HS-5 (cell line): Measurements from ENCODE around the gene BANP.
"Not testable (repeated sequence)": the region's sequence is repeated elsewhere in the genome, so short reads cannot be mapped to it uniquely, and the experiment has no call there.

Experiments used
- DNase-seq: peaks from one replicate; pipeline ENCODE4 v3.0.0-alpha.2; 2012; ENCODE audit warnings: low read depth

The BANP gene

DNA sequence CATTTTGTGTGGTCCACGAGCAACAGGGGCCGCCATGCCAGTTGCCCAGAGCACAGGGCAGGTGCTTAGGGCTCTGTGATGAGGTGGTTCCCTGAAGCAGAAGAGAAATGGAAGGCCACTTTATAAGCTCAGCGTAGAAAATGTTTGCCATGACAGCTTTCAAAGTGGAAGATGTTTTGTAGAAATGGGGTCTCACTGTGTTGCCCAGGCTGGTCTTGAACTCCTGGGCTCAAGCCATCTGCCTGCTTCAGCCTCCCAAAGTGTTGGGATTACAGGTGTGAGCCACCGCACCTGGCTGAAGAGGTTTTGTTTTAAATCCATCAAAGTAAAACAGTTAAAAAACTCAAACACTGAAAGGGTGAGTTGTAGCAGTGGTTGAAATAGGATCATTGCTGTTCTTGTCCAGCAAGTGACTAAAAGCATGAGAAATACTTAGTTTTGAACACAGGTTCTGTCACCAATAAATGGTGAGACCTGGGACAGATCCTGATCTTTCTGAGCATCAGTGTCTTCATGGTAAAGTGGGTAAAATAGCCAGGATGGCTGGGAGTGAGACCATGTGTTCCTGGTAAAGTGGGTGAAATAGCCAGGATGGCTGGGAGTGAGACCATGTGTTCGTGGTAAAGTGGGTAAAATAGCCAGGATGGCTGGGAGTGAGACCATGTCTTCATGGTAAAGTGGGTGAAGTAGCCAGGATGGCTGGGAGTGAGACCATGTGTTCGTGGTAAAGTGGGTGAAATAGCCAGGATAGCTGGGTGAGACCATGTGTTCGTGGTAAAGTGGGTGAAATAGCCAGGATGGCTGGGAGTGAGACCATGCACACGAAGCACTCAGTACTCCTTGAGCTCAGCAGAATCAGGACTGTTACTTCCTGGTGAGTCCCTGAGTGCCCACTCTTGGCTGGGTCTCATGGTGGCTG, 46.0 kb downstream of the BANP start:
- DNase-seq: no peak

DNA sequence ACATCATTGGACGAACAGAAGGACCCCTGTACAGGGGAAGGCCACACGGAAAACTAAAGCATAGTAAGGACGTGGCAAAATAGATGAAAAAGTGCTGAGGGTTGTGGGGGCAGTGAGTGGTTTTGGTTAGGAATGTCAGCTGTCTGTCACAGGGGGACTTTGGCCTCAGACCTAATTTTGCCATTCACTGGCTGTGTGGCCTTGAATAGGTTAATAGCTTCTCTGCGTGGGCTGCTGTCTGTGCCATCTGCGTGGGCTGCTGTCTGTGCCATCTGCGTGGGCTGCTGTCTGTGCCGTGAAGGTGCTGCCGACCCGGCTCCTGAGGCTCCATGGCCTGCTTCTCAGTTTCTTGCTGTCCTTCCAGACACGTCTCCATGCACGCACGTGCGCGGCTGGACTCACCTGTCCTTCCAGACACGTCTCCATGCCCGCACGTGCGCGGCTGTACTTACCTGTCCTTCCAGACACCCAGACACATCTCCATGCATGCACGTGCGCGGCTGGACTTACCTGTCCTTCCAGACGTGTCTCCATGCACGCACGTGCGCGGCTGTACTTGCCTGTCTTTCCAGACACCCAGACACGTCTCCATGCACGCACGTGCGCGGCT, 47.1 kb downstream of the BANP start:
- not testable (repeated sequence) for DNase-seq

DNA sequence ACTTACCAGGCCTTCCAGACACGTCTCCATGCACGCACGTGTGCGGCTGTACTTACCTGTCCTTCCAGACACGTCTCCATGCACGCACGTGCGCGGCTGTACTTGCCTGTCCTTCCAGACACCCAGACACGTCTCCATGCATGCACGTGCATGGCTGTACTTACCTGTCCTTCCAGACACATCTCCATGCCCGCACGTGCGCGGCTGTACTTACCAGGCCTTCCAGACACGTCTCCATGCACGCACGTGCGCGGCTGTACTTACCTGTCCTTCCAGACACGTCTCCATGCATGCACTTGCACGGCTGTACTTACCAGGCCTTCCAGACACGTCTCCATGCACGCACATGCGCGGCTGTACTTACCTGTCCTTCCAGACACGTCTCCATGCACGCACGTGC, 47.8 kb downstream of the BANP start:
- not testable (repeated sequence) for DNase-seq

DNA sequence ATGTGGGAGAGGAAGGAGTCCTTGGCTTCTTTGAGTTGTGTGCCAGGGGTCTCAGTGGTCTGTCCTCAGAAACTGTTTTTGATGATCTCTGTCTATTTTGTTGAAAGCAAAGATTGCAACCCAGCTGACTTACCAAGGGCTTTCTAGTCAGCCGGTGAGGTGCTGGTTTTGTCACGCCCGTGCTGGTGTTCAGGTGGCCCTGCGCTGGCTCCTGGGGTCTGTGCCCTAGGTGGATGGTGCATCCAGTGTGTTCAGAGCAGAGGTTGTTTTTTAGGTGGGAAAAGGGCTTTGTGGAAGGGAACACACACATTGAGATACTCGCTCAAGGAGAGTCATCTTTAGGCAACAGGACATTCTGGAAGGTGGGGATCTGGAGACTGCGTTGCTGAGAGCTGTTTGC, 51.0 kb downstream of the BANP start:
- no peak for DNase-seq

DNA sequence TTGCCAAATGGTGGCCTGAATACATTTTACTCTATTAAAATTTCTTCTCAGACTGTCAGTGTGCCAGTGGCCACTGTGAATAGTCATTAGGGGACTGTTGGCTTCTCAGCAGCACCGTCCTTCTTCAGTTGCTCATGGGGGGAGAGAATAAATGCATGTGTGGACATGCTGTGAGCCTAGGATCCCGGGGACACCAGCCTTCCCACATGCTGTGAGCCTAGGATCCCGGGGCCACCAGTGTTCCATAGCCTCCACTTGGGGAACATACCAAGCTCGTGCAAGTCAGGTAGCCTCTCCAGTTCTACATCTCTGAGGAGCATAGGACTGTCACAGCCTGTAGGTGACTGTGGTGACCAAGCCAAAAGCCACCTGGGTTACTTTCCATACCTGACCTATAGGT, 51.5 kb downstream of the BANP start:
- DNase-seq: no peak

DNA sequence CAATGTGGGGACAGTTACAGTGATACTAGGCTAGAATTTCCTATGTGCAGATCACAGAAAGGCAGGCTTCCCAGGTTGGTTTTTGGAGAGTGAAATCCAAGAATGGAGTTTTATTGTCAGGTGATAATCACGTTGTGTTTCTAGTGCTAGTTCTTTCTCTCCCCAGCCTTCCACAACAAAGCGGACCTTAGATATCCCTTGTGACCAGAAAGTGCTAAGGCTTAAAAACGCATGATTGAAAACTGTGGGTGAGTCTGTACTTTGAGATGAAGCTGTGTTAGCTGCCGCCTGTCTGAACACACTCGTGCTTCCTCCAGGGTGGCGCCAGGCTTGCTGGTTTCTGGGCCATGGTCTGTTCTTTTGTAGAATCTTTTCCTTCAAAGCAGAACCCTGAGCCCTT, 52.1 kb downstream of the BANP start:
- no peak for DNase-seq

DNA sequence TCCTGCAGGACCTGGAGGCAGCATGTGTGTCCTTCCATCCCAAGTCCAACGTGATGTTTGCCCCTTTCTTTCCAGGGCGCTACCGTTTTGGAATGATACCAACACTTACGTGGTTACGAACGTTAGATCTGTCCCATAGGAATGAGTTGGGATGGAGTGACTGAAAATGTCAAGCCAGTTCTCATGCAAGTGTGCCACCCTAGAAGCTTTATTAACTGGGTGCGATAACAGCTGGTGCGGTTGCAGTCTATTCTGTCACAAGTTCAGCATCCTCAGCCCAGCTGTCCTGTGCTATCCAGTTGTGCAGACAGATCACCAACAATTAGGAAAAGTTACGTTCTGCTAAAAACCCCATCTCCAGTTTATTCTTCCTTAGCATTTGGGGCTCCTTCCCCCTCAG, 52.5 kb downstream of the BANP start:
- no peak for DNase-seq

DNA sequence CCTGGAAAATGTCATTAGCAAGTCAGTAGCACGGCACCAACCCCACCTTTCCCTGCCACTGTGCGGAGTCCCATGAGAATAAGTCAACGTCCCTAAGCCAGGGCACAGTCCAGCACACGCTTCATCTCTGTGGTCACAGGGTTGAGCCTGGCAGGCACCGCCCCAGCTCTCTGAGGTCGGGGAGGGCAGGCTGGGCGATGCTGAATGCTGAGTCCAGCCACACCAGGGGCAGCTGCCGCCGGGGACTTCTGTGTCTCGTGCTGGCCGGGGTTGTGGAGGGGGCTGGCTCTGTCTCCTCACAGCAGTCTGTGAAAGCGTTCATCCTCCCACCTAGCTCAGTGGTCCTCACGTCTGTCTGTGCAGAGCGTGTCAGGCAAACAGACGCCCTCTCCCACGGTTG, 53.2 kb downstream of the BANP start:
- no peak for DNase-seq

DNA sequence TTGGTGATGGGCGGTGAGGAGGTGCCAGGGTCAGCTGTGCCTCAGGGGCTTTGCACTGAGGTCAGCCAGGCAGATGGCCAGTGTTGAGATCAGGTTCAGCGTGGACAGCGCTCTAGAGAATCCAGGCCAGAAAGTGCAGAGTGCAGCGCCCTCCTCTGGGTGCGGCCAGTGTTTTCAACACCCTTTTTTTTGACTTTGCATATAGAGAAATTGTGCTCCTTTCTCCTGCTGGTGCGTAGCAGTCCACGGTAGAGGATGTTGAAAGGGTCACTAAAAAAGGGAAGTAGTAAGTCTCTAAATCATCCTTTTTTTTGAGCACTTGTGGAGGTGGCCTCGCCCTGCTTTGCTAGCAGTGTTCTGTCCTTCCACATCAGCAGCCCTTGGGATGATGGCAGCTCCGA, 53.9 kb downstream of the BANP start:
- DNase-seq: no peak

DNA sequence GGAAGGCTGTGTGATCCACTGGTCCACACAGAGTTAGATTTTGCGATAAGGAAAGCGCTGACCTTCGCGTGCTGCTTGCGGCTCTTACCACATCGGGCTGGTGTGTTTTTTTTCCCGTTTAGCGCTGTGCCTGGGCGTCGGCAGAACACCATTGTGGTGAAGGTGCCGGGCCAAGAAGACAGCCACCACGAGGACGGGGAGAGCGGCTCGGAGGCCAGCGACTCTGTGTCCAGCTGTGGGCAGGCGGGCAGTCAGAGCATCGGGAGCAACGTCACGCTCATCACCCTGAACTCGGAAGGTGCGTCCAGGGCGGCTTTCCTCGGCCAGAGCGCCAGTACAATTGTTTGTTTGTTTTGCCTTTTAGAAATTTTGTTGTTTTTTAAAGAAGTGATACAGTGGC, 54.7 kb downstream of the BANP start:
- no peak for DNase-seq

DNA sequence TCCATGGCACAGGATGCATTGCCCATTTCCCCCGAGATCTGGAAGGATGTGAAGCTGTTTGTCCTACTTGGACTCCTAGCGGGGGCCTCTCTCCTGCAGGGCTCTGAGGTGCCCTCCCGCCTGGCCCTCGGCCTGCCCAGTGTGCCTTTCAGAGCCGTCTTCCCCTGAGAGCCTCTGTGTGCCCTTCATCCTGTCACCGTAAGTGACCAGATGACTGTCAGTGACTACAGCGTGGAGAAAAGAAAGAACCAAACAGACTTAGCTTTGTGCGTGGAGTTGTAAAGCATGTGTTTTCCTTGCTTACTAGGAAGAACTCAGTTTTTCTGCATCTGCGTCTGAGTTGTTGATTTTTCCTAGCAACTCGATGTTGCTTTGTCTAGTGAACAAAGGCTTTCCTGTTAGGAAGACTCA, 56.1 kb downstream of the BANP start:
- DNase-seq: no peak

DNA sequence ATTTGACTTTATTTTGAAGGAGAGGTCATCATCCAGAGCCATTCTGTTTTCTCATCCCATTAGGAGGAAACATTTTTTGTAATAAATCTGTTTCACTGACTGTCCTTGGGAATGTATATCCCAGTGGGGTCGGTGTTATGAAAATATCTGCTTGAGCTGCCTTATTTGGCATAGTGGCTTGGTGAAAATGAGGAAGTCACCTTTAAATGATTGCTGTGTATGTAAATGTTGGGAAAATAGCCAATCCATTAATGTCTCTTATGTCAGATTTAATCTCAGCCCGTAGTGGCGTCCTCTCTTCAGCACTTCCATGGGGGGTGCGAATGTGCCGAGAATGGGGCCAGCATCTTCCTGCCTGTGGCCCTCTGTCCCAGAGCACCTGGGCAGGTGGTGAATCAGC, 57.6 kb downstream of the BANP start:
- DNase-seq: no peak

DNA sequence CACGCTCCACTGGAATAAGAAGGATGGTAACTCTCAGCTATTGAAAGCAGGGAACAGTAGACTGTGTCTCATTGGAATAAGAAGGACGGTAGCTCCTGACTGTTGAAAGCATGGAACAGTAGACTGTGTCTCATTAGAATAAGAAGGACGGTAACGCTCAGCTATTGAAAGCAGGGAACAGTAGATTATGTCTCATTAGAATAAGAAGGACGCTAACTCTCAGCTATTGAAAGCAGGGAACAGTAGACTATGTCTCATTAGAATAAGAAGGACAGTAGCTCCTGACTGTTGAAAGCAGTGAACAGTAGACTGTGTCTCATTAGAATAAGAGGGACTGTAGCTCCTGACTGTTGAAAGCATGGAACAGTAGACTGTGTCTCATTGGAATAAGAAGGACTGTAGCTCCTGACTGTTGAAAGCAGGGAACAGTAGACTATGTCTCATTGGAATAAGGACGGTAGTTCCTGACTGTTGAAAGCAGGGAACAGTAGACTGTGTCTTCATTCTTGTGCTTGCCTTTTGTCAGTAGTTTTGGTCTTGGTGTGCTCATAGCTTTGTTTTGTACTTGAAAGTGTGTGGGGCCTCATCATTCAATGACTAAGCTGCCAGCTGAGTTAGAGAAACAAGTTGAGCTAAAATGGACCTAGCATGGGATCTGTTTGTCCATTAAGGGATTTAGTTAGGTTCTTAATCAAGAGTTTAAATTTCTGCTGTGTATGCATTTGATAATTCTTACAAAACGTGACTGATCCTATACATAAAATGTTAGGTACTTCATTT, 58.5 kb downstream of the BANP start:
- no peak for DNase-seq

DNA sequence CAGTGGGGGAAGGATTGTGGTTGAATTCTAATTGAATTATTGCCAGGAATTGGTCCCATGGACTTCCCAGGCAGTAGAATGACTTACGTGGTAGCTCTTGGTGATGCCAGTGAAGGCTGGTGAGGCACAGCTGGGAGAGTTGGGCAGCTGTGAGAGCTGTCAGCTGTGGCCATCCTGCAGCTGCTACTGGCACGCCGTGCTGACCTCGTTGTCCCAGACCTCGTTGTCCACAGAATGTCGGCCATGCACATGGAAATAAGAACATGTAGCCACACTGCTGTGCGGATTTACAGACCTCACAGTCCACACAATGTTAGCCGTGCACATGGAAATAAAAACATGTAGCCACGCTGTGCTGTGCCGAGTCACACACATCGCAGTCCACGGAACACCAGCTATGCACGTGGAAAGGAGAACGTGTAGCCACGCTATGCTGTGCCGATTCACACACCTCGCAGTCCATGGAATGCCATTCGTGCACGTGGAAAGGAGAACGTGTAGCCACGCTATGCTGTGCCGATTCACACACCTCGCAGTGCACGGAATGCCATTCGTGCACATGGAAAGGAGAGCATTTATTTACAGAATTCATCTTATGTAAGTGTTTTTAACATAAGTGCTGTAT, 59.2 kb downstream of the BANP start:
- DNase-seq: no peak

DNA sequence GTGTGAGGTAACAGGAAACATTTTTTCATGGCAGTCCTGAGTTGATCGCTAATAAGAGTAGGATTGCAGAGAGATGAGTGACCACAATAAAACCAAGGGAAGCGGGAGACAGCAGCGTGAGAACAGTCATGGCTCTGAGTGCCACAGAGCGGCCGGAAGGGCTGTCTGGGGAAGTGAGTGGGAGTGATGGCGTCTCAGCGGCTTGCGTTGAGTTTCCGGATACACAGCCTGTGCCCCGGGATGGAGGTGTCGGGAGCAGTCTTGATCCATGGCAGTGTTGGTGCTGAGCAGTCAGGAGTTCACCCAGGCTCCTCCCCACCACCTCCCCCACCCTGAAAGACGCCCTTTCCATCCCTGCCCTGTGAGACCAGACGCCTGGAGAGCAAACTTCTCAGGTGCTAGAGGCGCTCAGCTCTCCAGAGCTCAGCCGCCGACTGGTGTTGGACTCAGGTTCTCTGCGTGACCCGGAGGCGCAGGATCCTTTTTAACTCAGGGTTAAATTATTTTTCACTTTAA, 59.8 kb downstream of the BANP start:
- DNase-seq: no peak

DNA sequence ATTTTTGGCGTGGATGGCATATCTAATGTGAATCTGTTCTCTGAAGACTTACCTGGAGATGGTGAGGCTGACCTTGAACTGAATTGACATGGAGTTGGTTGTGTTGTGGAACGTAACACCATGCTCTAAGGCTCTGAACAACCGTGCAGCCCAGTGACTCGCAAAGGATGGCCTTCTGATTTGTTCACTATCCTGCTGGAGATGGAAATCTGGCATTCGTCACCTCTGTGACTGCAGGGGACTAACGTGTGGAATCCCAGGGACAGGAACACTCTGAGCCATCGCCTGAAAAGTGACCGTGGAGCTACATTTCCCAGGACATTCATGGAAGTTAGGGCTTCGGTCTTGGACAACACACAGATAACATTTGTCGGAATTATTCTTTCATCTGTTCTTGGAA, 61.1 kb downstream of the BANP start:
- DNase-seq: no peak

DNA sequence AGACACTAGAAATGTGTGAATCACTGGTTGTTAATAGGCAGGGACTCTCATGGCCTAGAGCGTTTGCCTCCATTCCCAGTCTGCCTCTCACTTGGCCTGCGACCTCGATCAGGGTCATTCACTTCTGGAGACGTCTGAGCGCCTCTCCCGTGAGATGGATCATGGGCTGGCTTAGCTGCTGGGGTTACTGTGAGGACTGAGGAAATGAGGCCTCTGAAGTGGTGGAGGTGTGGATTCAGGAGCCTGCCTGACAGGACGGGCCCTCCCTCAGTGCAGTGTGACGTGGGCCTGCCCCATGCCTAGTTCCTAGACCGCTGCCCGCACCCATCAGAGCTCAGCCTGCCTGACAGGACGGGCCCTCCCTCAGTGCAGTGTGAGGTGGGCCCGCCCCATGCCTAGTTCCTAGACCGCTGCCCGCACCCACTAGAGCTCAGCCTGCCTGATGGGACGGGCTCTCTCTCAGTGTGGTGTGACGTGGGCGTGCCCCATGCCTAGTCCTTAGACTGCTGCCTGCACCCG, 61.9 kb downstream of the BANP start:
- DNase-seq: no peak

DNA sequence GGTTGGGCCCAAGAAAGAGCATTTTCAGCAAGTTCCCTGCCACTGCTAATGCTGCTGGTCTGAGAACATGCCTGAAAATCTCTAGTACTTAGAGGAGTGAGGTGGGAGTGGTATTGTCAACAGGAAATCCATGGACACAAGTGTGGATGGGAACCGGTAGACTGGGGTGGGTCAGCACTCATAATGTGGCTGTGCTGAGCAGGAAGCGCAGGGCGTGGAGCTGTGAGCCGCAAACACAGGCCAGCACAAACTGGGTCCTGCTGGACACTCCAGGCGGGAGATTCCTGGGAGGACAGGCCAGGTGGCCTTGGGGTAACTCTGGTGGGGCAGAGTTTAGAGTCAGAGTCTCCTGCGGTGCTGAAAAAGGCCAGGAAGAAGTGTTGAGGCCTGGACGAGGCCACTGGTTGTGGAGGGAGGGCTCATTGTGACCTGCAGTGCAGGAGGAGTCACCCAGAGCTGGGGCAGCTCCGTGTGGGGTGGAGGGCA, 62.6 kb downstream of the BANP start:
- no peak for DNase-seq

DNA sequence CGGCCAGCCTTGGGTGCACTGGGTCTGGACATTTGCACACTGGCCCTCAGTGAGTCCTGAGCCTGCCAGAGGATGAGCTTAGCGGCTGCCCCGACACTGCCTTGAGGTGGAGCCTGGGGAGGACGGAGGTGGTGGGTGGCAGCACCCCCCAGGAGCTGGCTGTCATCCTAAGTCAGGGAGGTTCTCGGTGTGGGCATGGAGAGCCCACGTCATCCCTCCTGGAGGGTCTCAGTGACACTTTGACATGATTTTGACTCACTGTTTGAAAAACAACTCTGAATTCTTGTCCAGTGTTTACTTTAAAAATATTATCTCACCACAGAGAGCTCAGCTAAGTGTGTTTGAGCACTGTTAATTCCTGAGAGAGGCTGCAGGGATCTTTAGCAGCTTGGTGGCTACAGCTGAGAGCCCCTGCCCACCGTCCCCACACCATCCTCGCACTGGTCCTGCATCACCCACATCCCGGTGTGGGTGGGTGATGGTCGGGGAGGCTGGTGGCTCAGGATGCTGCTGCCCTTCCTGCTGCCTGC, 63.1 kb downstream of the BANP start:
- DNase-seq: no peak

DNA sequence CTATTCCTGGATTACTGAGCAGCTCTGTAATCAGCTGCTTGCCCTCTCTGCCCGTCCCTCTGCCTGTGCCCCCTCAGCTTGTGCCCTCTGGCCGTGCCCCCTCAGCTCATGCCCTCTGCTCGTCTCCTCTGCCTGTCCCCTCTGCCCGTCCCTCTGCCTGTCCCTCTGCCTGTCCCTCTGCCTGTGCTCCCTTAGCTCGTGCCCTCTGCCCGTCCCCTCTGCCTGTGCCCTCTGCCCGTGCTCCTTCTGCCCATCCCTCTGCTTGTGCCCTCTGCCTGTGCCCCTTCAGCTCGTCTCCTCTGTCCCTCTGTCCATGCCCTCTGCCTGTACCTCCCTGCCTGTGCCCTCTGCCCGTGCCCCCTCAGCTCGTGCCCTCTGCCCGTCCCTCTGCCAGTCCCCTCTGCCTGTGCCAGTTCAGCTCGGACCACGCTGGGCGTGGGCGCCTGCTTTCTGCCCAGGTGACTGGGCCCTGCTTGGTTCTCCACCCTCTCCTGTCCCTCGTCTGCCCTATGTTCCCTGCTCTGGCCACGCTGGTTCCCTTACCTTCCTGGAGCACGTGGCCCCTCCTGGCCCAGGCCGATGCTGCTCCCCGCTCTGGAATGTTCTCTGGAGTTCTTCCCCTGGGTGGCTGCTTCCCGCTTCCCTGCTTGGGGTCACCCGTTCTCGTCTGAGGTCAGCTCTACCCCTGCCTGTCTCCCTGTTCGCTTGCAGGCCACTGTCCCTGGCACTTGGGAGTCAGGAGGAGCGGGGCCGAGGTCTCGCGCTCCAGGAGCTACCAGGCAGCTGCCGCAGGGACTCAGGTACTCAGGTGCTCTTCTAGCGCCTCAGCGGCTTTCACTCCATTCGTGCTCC, 63.9 kb downstream of the BANP start:
- DNase-seq: no peak

DNA sequence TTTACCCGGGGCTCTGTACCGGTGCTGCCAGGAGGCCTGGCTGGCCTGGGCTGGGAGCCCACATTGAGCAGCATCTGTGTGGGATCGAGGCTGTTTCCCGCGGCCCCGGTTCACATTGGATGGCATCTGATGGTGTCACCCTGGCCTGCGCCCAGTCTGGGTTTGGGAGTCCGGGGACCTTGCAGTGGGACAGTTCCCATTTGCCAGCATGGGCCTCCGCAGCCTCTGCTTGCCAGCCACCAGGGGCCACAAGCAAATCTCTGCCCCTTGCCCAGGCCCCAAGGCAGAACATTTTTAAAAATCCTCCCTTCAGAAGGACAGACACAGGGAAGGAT, 64.5 kb downstream of the BANP start:
- no peak for DNase-seq
